ENCODE results near the gene SETD6.

- TF ChIP-seq CTCF (IDR thresholded peaks at IDR 0.05) (no peak), EZH2phosphoT487 (IDR thresholded peaks at IDR 0.05) (no peak), EZH2 (IDR thresholded peaks at IDR 0.05) (no peak)
Observed at GRCh38 chr16:58500430-58501241, 14.7 kb upstream of the SETD6 start.
